NK-92 (cell line): ENCODE data around the gene MYCBPAP.
"Not testable (repeated sequence)": the region's sequence is repeated elsewhere in the genome, so short reads cannot be mapped to it uniquely, and the experiment has no call there.

Experiments used
- DNase-seq: peaks from one replicate; lab custom pipeline; 2025; ENCODE audit not compliant: unreplicated experiment; lab: John Stamatoyannopoulos, UW

MYCBPAP gene

GRCh38 chr17:50471009-50471905 is 37.0 kb upstream of the MYCBPAP start:
- DNase-seq = no peak

- DNase-seq = no peak
Observed at GRCh38 chr17:50472286-50472685, 36.0 kb upstream of the MYCBPAP start.

- DNase-seq = not testable (repeated sequence)
Observed at GRCh38 chr17:50472761-50473161, 35.5 kb upstream of the MYCBPAP start.

GRCh38 chr17:50473901-50474300 is 34.3 kb upstream of the MYCBPAP start:
- DNase-seq = no peak

GRCh38 chr17:50474523-50474922 is 33.7 kb upstream of the MYCBPAP start:
- no peak for DNase-seq

GRCh38 chr17:50475362-50475761 is 32.9 kb upstream of the MYCBPAP start:
- no peak for DNase-seq

- DNase-seq = not testable (repeated sequence)
Observed at GRCh38 chr17:50475775-50476544, 32.3 kb upstream of the MYCBPAP start.

GRCh38 chr17:50476545-50477315 is 31.5 kb upstream of the MYCBPAP start:
- DNase-seq = no peak

- no peak for DNase-seq
Observed at GRCh38 chr17:50477976-50478375, 30.3 kb upstream of the MYCBPAP start.

GRCh38 chr17:50478391-50479381 is 29.6 kb upstream of the MYCBPAP start, which contains the start of gene RSAD1:
Gene RSAD1 (plus strand): TSS chr17:50478860. CDS start chr17:50478885, 25 bp downstream.
- DNase-seq = no peak

- no peak for DNase-seq
Observed at GRCh38 chr17:50479522-50480141, 28.6 kb upstream of the MYCBPAP start.

GRCh38 chr17:50480142-50480764 is 28.0 kb upstream of the MYCBPAP start:
- no peak for DNase-seq

GRCh38 chr17:50480854-50481490 is 27.3 kb upstream of the MYCBPAP start:
- DNase-seq = no peak

GRCh38 chr17:50481648-50482047 is 26.6 kb upstream of the MYCBPAP start:
- no peak for DNase-seq

- no peak for DNase-seq
Observed at GRCh38 chr17:50482110-50482509, 26.1 kb upstream of the MYCBPAP start.

GRCh38 chr17:50482516-50482915 is 25.7 kb upstream of the MYCBPAP start:
- DNase-seq = no peak

GRCh38 chr17:50483266-50483665 is 25.0 kb upstream of the MYCBPAP start:
- DNase-seq = no peak

GRCh38 chr17:50484386-50485155 is 23.7 kb upstream of the MYCBPAP start:
- no peak for DNase-seq
